Left renal pelvis (tissue), 4 donors: ENCODE data around the gene BICRA. TPM values are rescaled to one million over a fixed set of nuclear protein-coding genes. Genes with fewer than 3 reads are reported as not detected.
"Not testable (repeated sequence)": the region's sequence is repeated elsewhere in the genome, so short reads cannot be mapped to it uniquely, and the experiment has no call there.

Experiments
- DNase-seq, 4 donors: peaks; one replicate each; pipeline ENCODE4 v3.0.0-alpha.2; 2013; ENCODE audit warnings: low read depth in 4 of 4, low spot score in 3 of 4
- polyA plus RNA-seq, 4 donors: library from polyadenylated mRNA; unstranded; fragments of 120-200 nt; gene quantifications; one replicate each; pipeline ENCODE4 v1.2.1, GENCODE V29; 2013; ENCODE audit not compliant: insufficient read length in 4 of 4

Gene BICRA
- polyA plus RNA-seq, result 10 to 100 TPM; 11.0 to 18.0 (median 13.2) TPM

GRCh38 chr19:47608969-47609905, at the start of gene BICRA:
TSS of gene BICRA (plus strand) at chr19:47609134. CDS start at chr19:47673575, 64,441 bp downstream.
- DNase-seq, result peak in 1 of 4 donors; percentile 74

- no peak for DNase-seq
These were observed 47.9 kb upstream of the BICRA start for GRCh38 chr19:47560999-47561398.

- no peak for DNase-seq
These were observed 47.4 kb upstream of the BICRA start for GRCh38 chr19:47561440-47562057.

- DNase-seq, result no peak
These were observed 44.9 kb upstream of the BICRA start for GRCh38 chr19:47564081-47564480.

- no peak for DNase-seq
These were observed 39.6 kb upstream of the BICRA start for GRCh38 chr19:47569331-47569730.

GRCh38 chr19:47572635-47573034, 36.3 kb upstream of the BICRA start:
- DNase-seq, result no peak

GRCh38 chr19:47573071-47574026, 35.6 kb upstream of the BICRA start, which contains the start of gene ZNF541:
TSS of gene ZNF541 (minus strand) at chr19:47573148. CDS start at chr19:47555856, 17,292 bp downstream.
- DNase-seq, result peak; percentile 12 to 40 (median 23)

GRCh38 chr19:47580397-47580796, 28.5 kb upstream of the BICRA start:
- no peak for DNase-seq

GRCh38 chr19:47581605-47582319, 27.2 kb upstream of the BICRA start:
- no peak for DNase-seq

- DNase-seq, result no peak
These were observed 26.5 kb upstream of the BICRA start for GRCh38 chr19:47582320-47582909.

- DNase-seq, result not testable (repeated sequence)
These were observed 25.8 kb upstream of the BICRA start for GRCh38 chr19:47583161-47583560.

GRCh38 chr19:47587295-47587694, 21.6 kb upstream of the BICRA start:
- no peak for DNase-seq

GRCh38 chr19:47589824-47590223, 19.1 kb upstream of the BICRA start:
- no peak for DNase-seq

- DNase-seq, result no peak
These were observed 15.1 kb upstream of the BICRA start for GRCh38 chr19:47593860-47594259.

GRCh38 chr19:47595944-47596343, 13.0 kb upstream of the BICRA start:
- no peak for DNase-seq

GRCh38 chr19:47598407-47599349, 10.3 kb upstream of the BICRA start:
- DNase-seq, result peak in 1 of 4 donors; percentile 63

- not testable (repeated sequence) for DNase-seq
These were observed 9.2 kb upstream of the BICRA start for GRCh38 chr19:47599671-47600245.
